Measurements from ENCODE around the gene MACROD1. TPM values are rescaled to one million over a fixed set of nuclear protein-coding genes. Genes with fewer than 3 reads are reported as not detected.
A peak's percentile ranks its signal among the peaks of the same experiment; 100 is the strongest.

MACROD1 gene
- total and polyA plus RNA-seq, 9 of the 15 experiments (the other 6 are each of a cell fraction or from before 2014, with no cell fraction given), result 1.1 to 60.0 (median 26.4) TPM

DNA sequence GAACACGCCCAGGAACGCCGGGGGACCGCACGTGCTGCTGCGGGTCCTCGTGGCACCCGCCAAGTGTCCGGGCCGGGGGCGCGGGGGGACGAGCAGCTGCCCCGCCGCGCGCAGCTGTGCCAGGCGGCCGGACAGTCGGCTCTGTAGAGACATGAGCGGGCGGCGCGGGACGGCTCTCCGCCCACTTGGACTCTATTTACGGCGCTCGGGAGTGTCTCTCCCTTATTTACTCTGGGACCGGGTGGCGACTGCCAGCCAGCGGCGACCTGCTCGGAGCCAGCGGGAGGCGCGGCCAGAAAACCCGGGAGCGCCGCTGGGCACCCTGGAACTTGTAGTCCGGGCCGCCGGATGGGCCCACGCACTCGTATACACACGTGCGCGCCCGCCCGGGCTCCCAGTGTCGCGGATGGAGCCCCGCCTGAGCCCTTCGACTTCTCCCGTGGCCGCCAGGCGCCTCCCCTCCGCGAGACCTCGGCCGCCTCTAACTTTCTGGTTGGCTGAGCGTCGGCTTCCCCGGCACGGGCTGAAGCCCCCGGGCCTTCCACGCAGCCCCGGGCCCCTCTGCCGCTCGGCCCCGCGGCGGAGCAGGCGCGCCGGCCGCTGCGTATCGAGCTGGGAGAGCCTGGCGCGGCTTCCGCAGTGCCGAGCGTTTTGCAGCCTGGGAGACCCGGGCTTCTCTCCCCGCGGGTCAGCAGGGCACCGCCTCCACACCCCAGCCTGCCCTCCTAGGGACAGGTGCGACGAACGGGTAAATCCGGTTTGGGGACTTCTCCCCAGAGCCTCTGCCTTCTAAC, at the start of gene MACROD1 (continued):
- TF ChIP-seq JUNB (CRISPR knock-in tag; conservative IDR thresholded peaks at IDR 0.05) (no peak), HNRNPK (IDR thresholded peaks at IDR 0.05; ENCODE audit: low read depth, low read length, poor library complexity, severe bottlenecking) (no peak), TRIM24 (IDR thresholded peaks at IDR 0.05) (no peak), FOXA3 (CRISPR knock-in tag; conservative IDR thresholded peaks at IDR 0.05 in 1 of 2, IDR thresholded peaks at IDR 0.05 in 1 of 2) (peak; percentile 86 to 87), FOXK2 (conservative IDR thresholded peaks at IDR 0.05 in 1 of 2, IDR thresholded peaks at IDR 0.05 in 1 of 2; ENCODE audit: low read depth in 2 of 2) (peak; percentile 84 to 86), NR4A1 (CRISPR knock-in tag; IDR thresholded peaks at IDR 0.05) (no peak), NR4A1 (tag; IDR thresholded peaks at IDR 0.05) (0 out of 2 replicates have a peak, but pooled peaks have one; percentile 18), ZNF41 (CRISPR knock-in tag; conservative IDR thresholded peaks at IDR 0.05) (no peak), CREB1 (IDR thresholded peaks at IDR 0.05) (peak; percentile 38), CREB1 (CRISPR knock-in tag; IDR thresholded peaks at IDR 0.05) (peak; percentile 60; the same call in 1 of the 2 replicates), EHMT2 (IDR thresholded peaks at IDR 0.05) (no peak), NUFIP1 (IDR thresholded peaks at IDR 0.05; ENCODE audit: partially characterized antibody) (no peak), POLR2A (conservative IDR thresholded peaks at IDR 0.05) (peak; percentile 81)
- TF ChIP-seq, protein P1, sequence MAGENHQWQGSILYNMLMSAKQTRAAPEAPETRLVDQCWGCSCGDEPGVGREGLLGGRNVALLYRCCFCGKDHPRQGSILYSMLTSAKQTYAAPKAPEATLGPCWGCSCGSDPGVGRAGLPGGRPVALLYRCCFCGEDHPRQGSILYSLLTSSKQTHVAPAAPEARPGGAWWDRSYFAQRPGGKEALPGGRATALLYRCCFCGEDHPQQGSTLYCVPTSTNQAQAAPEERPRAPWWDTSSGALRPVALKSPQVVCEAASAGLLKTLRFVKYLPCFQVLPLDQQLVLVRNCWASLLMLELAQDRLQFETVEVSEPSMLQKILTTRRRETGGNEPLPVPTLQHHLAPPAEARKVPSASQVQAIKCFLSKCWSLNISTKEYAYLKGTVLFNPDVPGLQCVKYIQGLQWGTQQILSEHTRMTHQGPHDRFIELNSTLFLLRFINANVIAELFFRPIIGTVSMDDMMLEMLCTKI (IDR thresholded peaks at IDR 0.05; ENCODE audit: partially characterized antibody), result no peak
- TF ChIP-seq, protein P2, sequence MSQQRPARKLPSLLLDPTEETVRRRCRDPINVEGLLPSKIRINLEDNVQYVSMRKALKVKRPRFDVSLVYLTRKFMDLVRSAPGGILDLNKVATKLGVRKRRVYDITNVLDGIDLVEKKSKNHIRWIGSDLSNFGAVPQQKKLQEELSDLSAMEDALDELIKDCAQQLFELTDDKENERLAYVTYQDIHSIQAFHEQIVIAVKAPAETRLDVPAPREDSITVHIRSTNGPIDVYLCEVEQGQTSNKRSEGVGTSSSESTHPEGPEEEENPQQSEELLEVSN (IDR thresholded peaks at IDR 0.05; ENCODE audit: borderline replicate concordance in 1 of 2, extremely low read depth in 1 of 2, insufficient read depth in 1 of 2, insufficient read length in 1 of 2, low read depth in 1 of 2, low read length in 1 of 2, poor library complexity in 1 of 2, severe bottlenecking in 1 of 2), result peak; percentile 81 to 83
- TF ChIP-seq, protein P3, sequence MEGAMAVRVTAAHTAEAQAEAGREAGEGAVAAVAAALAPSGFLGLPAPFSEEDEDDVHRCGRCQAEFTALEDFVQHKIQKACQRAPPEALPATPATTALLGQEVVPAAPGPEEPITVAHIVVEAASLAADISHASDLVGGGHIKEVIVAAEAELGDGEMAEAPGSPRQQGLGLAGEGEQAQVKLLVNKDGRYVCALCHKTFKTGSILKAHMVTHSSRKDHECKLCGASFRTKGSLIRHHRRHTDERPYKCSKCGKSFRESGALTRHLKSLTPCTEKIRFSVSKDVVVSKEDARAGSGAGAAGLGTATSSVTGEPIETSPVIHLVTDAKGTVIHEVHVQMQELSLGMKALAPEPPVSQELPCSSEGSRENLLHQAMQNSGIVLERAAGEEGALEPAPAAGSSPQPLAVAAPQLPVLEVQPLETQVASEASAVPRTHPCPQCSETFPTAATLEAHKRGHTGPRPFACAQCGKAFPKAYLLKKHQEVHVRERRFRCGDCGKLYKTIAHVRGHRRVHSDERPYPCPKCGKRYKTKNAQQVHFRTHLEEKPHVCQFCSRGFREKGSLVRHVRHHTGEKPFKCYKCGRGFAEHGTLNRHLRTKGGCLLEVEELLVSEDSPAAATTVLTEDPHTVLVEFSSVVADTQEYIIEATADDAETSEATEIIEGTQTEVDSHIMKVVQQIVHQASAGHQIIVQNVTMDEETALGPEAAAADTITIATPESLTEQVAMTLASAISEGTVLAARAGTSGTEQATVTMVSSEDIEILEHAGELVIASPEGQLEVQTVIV (CRISPR knock-in tag; IDR thresholded peaks at IDR 0.05; ENCODE audit: borderline replicate concordance), result 0 out of 2 replicates have a peak, but pooled peaks have one; percentile 26
- TF ChIP-seq, protein P4, sequence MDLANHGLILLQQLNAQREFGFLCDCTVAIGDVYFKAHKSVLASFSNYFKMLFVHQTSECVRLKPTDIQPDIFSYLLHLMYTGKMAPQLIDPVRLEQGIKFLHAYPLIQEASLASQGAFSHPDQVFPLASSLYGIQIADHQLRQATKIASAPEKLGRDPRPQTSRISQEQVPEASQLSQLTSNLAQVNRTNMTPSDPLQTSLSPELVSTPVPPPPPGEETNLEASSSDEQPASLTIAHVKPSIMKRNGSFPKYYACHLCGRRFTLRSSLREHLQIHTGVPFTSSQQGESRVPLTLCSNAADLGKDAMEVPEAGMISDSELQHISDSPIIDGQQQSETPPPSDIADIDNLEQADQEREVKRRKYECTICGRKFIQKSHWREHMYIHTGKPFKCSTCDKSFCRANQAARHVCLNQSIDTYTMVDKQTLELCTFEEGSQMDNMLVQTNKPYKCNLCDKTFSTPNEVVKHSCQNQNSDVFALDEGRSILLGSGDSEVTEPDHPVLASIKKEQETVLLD (IDR thresholded peaks at IDR 0.05), result no peak
- TF ChIP-seq, protein P5, sequence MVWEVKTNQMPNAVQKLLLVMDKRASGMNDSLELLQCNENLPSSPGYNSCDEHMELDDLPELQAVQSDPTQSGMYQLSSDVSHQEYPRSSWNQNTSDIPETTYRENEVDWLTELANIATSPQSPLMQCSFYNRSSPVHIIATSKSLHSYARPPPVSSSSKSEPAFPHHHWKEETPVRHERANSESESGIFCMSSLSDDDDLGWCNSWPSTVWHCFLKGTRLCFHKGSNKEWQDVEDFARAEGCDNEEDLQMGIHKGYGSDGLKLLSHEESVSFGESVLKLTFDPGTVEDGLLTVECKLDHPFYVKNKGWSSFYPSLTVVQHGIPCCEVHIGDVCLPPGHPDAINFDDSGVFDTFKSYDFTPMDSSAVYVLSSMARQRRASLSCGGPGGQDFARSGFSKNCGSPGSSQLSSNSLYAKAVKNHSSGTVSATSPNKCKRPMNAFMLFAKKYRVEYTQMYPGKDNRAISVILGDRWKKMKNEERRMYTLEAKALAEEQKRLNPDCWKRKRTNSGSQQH (CRISPR knock-in tag; IDR thresholded peaks at IDR 0.05), result no peak
